Measurements from ENCODE around the gene DCANP1. TPM values are rescaled to one million over a fixed set of nuclear protein-coding genes. Genes with fewer than 3 reads are reported as not detected.

DCANP1 gene
- total RNA-seq, 1 donor from 2014 or later = not detected

DNA sequence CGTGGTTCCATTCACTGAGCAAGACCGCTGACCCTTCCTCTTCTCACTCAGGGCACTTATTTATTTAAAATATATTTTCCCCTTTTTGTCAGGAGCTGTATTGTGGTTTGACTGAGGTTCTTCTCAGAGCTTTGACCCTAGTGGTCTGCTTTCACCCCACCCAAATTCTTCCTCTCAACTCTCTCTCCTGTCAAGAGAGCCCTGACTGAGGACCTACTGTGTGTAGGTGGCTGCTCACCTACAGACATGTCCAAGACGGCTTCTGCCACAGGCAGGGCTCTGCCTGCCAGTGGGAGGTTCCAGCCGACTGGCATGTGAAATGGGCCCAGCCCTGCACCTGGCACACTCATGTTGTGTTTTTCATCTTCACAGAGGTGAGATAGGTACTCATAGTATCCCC lies 5.2 kb downstream of the DCANP1 start:
- Histone ChIP-seq H3K4me1 (peaks cover 42% of the 10 kb centered on the region), H3K27me3 (peaks cover 2% of the 10 kb centered on the region), H3K4me3 (no peak overlapping the region), H3K9me3 (no peaks in the 10 kb centered on the region), H3K36me3 (no peaks in the 10 kb centered on the region), H3K27ac (peak overlapping the region; percentile 47)
- intact Hi-C loops (cut with DNase I) = no loop called here
- TF ChIP-seq, protein P1, sequence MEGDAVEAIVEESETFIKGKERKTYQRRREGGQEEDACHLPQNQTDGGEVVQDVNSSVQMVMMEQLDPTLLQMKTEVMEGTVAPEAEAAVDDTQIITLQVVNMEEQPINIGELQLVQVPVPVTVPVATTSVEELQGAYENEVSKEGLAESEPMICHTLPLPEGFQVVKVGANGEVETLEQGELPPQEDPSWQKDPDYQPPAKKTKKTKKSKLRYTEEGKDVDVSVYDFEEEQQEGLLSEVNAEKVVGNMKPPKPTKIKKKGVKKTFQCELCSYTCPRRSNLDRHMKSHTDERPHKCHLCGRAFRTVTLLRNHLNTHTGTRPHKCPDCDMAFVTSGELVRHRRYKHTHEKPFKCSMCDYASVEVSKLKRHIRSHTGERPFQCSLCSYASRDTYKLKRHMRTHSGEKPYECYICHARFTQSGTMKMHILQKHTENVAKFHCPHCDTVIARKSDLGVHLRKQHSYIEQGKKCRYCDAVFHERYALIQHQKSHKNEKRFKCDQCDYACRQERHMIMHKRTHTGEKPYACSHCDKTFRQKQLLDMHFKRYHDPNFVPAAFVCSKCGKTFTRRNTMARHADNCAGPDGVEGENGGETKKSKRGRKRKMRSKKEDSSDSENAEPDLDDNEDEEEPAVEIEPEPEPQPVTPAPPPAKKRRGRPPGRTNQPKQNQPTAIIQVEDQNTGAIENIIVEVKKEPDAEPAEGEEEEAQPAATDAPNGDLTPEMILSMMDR (IDR thresholded peaks at IDR 0.05) = no peak
- DNase-seq = peak; percentile 37
- no peak for ATAC-seq

DNA sequence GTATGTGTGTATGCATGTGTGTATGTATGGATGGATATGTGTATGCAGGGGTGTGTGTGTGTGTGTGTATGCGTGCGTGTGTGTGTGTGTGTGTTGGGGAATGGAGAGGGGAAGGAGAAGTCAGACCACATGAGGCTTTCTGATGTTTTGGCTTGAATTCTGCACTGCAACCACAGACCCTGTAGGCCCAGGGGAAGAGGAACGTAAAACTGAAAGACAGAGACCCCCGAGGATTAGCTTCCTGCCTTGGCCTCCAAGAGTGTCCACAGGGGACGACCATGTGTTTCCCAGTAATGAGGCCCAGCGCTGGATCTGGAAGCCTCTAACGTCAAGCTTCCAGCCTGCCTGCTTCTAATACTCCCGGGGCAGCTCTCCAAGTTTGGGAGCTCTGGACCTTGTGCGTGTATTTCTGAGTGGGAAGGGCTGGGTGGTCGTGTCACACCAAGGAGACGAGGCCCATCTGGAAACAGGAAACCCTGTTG lies 5.8 kb downstream of the DCANP1 start:
- TF ChIP-seq, protein P1 (IDR thresholded peaks at IDR 0.05) = no peak
- H3K36me3 ChIP-seq = no peaks in the 10 kb centered on the region
- peaks cover 46% of the 10 kb centered on the region for H3K4me1 ChIP-seq
- no peak for ATAC-seq
- H3K4me3 ChIP-seq = no peak overlapping the region
- DNase-seq = peak; percentile 50
- H3K27ac ChIP-seq = no peak overlapping the region
- no peaks in the 10 kb centered on the region for H3K9me3 ChIP-seq
- peaks cover 6% of the 10 kb centered on the region for H3K27me3 ChIP-seq
- intact Hi-C loops (cut with DNase I) = no loop called here

DNA sequence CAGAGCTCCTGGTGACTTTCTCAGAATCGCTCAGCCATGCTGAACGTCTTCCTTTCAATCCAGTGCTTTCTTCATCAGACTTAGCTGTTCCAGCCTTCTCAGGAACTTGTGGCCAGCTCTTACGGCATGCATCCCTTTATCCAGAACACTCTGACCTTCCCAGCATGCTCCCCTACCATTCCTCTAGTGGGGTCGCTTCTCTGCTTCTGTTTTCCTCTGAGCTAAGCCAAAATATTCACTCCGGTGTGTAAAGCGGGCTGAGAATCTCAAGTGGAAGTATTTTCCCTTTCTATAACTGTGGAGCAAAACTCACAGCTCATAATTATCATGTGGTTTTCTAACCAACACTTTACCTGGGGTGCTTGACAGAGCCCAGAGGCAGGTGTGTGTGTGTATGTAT lies 6.2 kb downstream of the DCANP1 start:
- ATAC-seq = no peak
- H3K27me3 ChIP-seq = peaks cover 6% of the 10 kb centered on the region
- no peak for DNase-seq
- H3K9me3 ChIP-seq = no peaks in the 10 kb centered on the region
- TF ChIP-seq, protein P1 (IDR thresholded peaks at IDR 0.05) = no peak
- no peak overlapping the region for H3K4me3 ChIP-seq
- H3K4me1 ChIP-seq = peaks cover 46% of the 10 kb centered on the region
- H3K27ac ChIP-seq = no peak overlapping the region
- H3K36me3 ChIP-seq = no peaks in the 10 kb centered on the region
- intact Hi-C loops (cut with DNase I) = no loop called here

DNA sequence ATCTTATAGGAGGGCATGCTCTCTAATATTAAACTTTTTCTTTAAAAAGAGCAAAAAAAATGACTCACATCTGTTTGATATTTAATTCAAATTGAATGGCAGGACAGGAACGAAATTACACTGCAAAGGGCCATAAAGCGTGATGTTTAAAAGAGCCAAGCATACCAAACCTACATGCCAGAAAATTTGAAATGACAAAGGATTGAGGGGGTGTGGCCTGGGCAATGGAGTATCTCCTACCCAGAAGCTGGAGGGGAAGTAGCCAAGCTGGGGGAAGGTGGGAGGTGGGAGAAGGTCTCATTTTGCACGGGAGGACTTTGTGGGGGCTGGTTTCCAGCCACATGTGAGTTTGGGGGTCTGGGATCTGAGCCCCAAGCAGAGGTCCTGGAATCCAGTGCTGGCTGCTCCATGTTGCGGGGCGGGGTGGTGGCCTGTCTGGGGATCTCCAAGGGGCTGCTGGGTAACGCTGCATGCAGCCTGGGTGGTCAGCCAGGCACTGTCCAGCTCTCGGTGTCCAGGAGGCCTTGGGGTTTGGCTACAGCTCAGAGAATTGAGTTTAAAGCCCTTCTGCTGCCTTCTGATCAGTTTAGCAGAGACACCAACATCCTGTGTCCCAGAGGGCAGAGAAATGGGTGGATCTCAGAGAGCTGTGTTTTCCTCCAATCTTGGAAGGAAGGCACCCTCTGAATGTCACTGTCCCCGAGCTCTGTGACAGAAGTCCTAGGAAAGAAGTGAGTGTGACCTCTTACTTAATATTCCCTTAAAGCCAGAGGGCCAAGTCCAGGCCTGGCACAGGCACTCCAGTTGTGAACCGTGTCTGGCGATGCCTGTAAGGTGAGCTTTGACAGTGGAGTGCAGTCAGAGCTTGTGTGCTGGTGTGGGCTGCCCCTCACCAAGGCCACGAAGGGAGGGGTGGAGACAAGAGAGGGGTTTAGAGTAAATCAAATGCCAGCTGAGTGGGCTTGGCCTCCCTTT lies 7.6 kb downstream of the DCANP1 start:
- TF ChIP-seq, protein P1 (IDR thresholded peaks at IDR 0.05) = no peak

DNA sequence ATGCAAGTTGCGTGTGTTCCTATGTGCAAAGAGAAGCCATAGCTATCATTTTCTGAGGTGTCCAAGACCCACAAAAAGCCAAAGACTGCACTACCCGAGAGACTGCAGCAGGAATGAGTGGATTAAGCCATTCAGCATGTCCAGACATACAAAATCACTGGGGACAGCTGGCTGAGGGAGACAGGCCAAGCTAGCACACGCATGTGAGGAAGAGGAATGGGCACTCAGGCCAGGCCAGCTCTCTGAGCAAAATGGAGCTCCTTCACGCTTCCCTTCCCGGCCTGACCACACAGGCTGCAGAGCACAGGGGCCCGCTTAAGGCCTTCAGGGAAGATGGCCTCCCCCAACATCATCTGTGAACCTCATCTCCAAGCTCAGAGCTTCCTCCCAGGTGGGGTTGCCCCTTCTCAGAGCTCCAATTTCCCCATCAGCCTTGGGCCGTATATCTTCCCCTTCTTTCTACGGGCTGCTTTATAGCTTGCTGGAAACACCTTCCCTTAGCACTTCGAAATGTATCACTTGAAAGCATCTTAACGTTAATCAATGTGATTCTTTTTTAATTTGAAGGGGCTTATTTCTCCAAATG lies 8.4 kb downstream of the DCANP1 start:
- DNase-seq (no peak), ATAC-seq (no peak)
- peaks cover 53% of the 10 kb centered on the region for H3K4me1 ChIP-seq
- intact Hi-C loops (cut with DNase I) = no loop called here
- peaks cover 6% of the 10 kb centered on the region for H3K27me3 ChIP-seq
- H3K9me3 ChIP-seq = no peaks in the 10 kb centered on the region
- no peak overlapping the region for H3K27ac ChIP-seq
- no peak overlapping the region for H3K4me3 ChIP-seq
- H3K36me3 ChIP-seq = no peaks in the 10 kb centered on the region
- TF ChIP-seq, protein P1 (IDR thresholded peaks at IDR 0.05) = no peak

More for the DNA sequence above, 7.6 kb downstream of the DCANP1 start:
- no peaks in the 10 kb centered on the region for H3K36me3 ChIP-seq
- DNase-seq (peak; percentile 48), ATAC-seq (no peak)
- peaks cover 6% of the 10 kb centered on the region for H3K27me3 ChIP-seq
- intact Hi-C loops (cut with DNase I) = no loop called here
- H3K4me1 ChIP-seq = peaks cover 55% of the 10 kb centered on the region
- H3K4me3 ChIP-seq = no peak overlapping the region
- H3K27ac ChIP-seq = peak overlapping the region; percentile 26
- H3K9me3 ChIP-seq = no peaks in the 10 kb centered on the region

Data from upper lobe of right lung (tissue), 1 donor.